Hematopoietic multipotent progenitor cell treated with erythropoietin and hydrocortisone succinate and interleukin-3 and kit ligand, for 17 days (in vitro differentiated cells): ENCODE measurements around the gene SHKBP1.
"Not testable (repeated sequence)": the region's sequence is repeated elsewhere in the genome, so short reads cannot be mapped to it uniquely, and the experiment has no call there.

Experiments
- DNase-seq: peaks from one replicate; pipeline ENCODE4 v3.0.0-alpha.2; 2015; ENCODE audit warnings: low spot score

Gene SHKBP1

DNA sequence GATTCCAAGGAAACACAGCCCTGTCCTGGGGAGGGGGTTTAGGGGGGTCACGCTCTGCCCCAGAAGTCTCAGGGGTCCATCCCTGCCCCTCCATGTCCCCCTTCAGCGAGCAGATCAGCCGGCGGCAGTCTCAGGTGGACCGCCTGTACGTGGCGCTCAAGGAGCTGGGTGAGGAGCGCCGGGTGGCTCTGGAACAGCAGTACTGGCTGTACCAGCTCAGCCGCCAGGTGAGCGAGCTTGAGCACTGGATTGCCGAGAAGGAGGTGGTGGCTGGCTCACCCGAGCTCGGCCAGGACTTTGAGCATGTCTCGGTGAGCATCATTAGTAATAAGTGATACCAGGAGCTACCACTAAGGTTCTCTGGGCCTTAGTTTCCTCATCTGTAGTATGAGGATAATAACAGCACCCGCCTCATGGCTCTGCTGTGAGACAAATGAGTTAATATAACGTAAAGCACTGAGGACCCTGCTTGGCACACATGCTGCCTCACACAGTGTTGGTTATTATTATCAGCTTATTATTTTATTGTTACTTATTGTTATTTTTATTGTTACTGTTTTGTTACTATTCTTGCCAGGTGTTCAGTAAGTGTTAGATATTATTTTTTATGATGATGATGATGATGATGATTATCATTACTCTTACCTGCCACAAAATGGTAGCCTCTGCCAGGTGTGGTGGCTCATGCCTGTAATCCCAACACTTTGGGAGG lies 20.5 kb upstream of the SHKBP1 start:
- no peak for DNase-seq

DNA sequence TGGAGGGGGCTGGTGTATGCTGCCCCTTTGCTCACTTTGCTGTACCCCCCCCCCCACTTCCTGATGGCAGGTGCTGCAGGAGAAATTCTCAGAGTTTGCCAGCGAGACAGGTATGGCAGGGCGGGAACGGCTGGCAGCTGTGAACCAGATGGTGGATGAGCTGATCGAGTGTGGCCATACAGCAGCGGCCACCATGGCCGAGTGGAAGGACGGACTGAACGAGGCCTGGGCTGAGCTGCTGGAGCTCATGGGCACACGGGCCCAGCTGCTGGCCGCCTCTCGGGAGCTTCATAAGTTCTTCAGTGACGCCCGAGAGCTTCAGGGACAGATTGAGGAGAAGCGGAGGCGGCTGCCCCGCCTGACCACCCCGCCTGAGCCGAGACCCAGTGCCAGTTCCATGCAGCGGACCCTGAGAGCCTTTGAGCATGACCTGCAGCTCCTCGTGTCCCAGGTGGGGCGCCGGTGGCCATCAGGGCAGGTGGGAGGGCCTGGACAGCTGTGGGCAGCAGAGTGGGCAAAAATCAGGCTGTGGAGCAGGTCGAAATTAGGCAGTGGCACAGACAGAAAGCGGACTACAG lies 19.6 kb upstream of the SHKBP1 start:
- DNase-seq, result no peak

DNA sequence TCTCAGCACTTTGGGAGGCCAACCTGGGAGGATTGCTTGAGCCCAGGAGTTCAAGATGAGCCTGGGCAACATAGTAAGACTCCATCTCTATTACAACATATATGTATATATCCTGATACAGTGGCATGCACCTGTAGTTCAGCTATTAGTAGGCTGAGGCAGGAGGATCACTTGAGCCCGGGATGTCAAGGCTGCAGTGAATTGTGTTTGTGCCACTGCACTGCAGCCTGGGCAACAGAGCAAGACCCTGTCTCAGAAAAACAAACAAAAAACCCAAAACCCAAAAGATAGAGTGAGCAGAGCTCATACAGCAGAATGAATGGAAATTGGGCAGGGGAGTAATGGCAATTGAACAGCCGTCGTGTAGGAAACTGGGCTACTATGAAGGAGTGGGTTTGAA lies 17.3 kb upstream of the SHKBP1 start:
- no peak for DNase-seq

DNA sequence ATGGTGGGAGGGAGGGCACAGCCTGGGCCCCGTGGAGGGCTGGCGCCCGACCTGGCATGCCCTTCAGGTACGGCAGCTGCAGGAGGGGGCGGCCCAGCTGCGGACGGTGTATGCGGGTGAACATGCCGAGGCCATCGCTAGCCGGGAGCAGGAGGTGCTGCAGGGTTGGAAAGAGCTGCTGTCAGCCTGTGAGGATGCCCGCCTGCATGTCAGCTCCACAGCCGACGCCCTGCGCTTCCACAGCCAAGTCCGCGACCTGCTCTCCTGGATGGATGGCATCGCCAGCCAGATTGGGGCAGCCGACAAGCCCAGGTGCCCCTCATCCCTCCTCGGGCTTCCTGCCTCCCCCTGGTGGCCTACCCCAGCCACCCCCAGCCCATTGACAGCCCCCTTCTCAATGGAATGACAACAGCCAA lies 16.6 kb upstream of the SHKBP1 start:
- DNase-seq, result no peak

DNA sequence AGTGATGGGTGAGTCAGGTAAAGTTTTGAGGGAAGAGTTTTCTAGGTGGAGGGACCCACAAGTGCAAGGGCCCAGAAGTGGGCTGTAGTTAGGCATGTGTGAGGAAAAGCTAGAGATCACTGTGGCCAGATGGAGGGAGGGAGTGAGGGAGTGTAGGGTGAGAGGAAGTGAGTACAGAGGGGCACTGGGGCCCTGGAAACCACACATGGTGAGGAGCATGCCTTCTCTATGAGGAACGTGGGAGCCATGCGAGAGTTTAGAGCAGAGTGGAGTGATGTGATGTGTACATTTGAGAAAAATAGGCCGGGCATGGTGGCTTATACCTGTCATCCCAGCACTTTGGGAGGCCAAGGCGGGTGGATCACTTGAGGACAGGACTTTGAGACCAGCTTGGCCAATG lies 14.7 kb upstream of the SHKBP1 start:
- DNase-seq, result no peak

DNA sequence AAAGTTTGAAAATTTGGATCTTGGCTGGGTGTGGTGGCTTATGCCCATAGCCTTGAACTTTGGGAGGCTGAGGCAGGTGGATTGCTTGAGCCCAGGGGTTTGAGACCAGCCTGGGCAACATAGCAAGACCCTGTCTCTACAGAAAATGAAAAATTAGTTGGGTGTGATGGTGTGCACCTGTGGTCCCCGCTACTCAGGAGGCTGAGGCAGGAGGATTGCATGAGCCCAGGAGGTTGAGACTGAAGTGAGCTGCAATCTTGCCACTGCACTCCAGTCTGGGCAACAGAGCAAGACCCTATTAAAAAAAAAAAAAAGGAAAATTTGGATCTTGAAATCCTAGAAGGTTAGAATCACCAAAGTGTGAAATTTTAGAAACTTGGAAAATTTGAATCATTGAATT lies 12.1 kb upstream of the SHKBP1 start:
- not testable (repeated sequence) for DNase-seq

DNA sequence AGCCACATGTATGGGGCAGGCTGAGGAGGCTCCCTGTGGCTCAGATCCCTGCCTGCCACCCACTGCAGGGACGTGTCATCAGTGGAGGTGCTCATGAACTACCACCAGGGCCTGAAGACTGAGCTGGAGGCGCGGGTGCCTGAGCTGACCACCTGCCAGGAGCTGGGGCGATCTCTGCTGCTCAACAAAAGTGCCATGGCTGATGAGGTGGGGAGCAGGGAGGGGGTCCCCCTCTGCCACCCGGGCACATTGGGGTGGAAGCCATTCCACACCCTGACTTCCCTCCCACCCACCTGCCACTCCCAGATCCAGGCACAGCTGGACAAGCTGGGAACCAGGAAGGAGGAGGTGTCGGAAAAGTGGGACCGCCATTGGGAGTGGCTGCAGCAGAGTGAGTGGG lies 11.3 kb upstream of the SHKBP1 start:
- no peak for DNase-seq

DNA sequence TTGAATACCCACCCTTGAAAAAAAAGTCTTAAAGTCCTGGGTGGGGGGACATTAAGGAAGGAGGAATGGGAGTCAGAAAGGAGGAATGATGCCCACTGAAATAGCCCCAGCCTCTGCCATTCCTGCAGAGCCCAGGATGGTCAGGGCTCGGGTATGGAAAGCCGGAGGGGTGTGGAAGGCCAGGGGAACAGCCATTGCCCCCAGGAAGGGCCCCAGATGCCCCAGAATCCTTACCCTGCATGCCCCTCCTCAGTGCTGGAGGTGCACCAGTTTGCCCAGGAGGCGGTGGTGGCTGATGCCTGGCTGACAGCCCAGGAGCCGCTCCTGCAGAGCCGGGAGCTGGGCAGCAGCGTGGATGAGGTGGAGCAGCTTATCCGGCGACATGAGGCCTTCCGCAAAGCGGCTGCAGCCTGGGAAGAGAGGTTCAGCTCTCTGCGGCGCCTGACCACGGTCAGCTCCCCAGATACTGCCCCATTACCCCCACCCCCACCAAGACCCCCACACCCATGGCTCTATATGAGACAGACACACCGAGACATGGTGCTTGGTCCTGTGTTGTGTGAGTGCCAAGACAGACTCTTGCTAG lies 10.7 kb upstream of the SHKBP1 start:
- DNase-seq, result no peak

DNA sequence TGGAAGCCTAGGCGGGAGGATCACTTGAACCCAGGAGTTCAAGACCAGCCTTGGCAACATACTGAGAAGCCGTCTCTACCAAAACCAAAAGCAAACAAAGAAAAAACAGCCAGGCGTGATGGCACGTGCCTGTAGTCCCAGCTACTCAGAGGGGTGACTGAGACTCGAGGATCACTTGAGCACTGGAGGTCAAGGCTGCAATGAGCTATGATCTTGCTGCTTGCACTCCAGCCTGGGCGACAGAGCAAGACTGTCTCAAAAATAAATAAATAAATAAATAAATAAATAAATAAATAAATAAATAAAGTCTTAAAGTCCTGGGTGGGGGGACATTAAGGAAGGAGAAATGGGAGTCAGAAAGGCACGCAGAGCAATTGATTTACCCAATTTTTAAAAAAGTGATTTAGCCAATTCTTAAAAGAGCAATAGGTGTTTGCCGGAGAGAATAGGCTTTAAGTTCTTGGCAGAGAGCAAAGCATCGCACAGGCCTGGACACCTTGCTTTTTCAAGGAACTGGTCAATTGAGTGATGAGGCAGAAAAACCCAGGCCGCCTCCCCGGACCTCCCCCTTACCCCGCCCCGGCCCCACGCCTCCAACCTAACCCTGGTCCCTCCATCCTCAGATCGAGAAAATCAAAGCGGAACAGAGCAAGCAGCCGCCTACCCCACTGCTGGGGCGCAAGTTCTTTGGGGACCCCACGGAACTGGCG lies 9.5 kb upstream of the SHKBP1 start:
- DNase-seq, result no peak

DNA sequence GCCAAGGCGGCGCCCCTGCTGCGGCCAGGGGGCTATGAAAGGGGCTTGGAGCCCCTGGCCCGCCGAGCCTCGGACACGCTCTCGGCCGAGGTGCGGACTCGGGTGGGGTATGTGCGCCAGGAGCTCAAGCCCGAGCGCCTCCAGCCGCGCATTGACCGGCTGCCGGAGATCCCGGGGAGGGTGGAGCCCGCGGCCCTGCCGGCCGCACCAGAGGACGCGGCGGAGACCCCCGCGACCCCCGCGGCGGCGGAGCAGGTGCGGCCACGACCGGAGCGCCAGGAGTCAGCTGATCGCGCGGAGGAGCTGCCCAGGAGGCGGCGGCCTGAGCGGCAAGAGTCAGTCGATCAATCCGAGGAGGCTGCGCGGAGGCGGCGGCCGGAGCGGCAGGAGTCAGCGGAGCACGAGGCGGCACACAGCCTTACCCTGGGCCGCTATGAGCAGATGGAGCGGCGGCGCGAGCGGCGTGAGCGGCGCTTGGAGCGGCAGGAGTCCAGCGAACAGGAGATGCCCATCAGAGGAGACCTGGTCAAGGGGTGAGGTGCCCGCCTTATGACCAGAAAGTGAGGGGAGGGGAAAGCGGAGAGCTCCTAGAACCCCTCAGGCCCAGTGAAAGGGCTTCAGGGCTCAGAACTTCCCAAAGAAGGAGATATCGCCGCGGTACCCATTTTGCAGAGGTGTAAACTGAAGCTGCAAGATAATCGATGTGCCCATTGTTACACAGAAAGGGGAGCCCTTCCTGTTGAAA lies 8.8 kb upstream of the SHKBP1 start:
- DNase-seq, result no peak

DNA sequence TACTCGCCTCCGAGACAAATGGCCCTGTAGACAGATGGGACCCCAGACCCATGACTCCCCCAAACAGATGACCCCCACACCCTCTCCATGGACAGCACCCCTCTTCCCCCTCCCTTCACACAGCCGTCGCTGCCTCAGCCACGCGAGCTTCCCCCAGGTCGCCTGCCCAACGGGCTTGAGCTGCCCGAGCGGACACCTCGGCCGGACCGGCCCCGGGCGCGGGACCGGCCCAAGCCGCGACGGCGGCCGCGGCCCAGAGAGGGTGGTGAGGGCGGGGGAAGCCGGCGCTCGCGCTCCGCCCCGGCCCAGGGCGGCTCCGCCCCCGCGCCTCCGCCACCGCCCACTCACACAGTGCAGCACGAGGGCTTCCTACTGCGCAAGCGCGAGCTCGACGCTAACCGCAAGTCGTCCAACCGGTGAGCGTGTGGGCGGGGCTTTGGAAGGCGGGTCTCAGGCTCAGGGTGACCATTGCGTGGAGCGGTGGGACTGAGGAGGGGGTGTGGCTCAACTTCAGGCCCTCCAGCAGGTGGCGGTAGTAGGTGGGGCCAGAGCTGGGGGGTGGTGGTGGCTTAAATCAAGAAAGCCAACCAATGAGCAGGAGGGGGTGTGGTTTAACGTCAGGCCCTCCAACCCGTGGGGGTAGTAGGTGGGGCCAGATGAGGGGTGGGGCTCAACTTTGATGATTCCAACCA lies 6.2 kb upstream of the SHKBP1 start:
- DNase-seq, result peak; percentile 99

DNA sequence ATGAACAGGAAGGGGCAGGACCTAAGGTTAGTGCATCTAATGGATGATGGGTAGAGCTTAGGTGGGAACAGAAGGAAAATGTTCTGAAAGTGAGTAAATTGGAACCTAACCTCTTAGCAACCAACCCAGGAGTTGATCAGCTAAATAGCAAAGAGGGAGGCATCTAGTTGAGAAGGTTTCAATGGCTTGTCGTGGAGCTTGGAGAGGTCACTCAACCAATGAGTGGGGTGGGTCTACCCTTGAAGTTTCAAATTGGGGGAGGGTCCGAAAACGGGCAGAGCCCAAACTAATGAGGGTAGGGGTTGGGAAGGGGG lies 5.7 kb upstream of the SHKBP1 start:
- no peak for DNase-seq

DNA sequence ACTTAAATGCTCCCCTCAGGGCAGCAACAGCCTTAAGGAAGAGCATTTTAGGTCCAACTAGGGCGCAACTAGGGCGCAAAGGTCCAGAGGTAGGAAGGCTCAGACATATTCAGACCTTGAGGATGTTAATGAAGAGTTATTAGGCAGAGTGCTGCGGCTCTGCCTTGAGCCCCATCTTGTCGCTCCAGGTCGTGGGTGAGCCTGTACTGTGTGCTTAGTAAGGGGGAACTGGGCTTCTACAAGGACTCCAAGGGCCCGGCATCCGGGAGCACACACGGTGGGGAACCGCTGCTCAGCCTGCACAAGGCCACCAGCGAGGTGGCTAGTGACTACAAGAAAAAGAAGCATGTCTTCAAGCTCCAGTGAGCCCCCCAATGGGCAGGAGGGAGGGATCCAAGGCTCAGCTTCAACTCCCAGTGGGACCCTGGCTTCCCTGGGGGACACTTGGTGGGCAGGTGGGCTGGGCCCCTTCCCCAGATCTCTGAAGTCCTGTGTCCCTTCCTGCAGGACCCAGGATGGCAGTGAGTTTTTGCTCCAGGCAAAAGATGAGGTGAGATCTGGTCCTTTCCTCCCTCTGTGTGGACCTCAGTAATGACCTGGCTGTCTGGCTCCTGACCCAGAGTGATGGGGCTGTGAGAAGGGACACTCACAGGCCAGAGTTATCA lies 4.7 kb upstream of the SHKBP1 start:
- DNase-seq, result no peak

DNA sequence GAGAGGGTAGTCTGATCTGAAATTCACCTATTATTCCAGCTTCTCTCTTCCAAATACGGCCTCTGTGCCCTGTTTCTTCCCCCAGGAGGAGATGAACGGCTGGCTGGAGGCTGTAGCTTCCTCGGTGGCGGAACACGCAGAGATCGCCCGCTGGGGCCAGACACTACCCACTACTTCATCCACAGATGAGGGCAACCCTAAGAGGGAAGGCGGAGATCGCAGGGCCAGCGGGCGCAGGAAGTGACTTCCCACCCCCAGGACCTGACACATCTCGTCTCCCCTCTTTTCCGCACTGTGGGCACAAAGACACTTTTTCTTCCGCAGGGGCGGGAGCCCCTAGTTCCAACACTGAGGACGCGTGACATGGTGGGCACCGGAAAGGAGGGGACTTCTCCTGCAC lies 1.3 kb upstream of the SHKBP1 start:
- DNase-seq, result no peak

DNA sequence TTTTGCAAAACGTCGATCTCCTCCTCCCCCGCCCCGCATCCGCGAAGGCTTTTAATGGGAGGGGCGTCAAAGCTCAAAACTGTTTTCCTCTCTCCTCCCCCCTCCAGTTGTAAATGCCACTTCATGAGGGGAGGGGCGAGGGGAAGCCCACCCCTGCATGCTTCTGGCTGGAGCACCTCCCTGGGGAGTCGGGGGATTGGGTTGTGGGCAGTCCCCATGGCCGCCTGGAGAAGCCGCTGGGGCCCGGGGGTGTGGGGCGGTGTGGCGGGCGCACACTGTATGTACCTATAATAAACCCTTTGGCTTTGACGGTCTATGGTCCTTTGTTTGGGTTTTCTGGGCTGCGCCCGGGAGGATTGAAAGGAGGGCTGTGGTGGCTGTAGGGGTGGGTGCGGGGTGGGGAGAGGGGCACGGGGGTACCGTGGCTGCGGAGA lies 505 bp upstream of the SHKBP1 start:
- no peak for DNase-seq

DNA sequence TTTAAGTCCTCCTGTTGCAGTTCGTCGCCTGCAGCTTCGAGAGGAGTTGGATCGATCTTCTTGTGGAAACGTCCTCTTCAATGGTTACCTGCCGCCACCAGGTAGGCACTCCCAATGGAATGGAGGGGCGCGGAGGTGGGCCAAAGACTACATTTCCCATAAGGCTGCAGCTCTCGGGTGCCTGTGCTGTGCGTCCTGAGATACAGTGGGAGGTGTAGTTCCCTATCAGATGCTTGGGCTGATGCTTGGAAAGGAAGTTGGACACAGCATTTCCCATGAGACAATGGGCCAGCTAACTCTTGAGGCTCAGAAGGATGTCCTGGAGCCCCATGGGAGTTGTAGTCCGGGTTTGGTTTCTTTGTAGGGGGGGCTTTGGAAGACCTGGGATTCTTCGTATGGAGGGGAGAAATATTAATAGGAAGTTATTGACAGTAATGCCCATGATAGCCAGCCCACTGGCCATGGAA lies 1.8 kb downstream of the SHKBP1 start:
- DNase-seq, result peak; percentile 33

DNA sequence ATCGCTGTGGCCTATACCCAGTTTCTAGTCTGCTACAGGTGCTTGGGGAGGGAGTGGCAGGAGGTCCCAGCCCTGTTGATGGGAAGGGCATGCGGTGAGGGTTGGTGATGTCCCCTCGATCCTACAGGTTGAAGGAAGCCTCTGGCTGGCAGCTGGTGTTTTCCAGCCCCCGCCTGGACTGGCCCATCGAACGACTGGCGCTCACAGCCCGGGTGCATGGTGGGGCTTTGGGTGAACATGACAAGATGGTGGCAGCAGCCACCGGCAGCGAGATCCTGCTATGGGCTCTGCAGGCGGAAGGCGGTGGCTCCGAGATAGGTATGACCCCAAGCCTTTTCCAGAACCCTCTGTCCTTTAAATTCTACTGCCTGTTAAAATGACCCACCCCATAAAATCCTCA lies 3.9 kb downstream of the SHKBP1 start:
- no peak for DNase-seq

DNA sequence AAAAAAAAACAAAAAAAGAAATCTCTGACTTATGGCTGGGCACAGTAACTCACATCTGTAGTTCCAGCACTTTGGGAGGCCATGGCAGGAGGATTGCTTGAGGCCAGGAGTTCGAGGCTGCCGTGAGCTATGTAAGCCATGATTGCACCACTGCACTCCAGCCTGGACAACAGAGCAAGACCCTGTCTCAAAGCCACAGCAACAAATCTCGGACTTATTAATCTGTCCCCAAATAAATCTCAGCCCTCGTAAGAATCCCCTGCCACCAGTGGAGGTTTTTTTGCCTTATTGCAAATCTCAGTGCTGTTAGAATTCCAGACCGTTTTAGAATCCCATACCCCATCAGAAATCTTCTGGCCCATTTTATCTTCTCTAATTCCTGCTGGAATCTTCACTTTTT lies 4.9 kb downstream of the SHKBP1 start:
- DNase-seq, result no peak

DNA sequence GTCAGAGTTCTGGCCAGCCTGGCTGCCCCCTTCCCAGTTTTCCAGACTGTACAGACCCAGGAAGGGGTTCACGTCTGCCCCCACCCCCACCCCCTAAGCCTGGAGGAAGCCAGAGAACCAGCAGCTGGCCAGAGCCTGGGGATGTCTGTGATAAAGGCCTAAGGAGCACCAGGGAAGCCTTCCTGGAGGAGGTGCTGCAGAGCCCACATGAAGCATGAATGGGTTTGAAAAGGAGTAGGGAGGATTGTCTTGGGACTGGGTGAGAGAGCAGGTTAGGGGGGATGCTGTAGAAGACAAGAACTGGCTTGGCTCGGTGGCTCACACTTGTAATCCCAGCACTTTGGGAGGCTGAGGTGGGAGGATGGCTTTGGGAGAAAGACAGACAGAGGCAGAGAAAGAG lies 5.8 kb downstream of the SHKBP1 start:
- no peak for DNase-seq

DNA sequence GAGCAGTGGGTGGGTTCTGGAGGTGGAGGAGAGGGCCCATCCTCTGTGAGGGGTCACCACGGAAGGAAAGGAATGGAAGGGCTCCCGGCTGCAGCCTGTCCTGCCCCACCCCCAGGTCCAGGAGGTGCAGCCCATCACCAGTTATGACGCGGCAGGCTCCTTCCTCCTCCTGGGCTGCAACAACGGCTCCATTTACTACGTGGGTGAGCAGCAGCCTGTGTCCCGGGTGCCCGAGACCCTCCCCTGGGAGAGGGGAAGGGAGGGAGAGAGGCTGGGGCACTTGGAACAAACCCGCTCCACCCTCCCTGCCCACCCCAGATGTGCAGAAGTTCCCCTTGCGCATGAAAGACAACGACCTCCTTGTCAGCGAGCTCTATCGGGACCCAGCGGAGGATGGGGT lies 6.6 kb downstream of the SHKBP1 start:
- DNase-seq, result no peak

DNA sequence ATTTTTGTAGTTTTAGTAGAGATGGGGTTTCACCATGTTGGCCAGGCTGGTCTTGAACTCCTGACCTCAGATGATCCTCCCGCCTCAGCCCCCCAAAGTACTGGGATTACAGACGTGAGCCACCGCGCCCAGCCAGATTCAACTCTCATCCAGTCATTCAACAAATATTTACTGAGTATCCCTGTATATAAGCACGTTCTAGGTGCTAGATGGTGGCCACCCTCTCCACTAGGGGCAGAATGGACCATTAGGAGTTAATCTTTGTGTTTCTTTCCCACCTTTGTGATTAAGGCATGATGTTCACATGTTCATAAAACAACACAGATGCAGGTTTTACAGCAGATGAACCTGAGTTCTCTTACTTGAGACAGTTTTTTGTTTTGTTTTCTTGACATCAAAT lies 7.3 kb downstream of the SHKBP1 start:
- DNase-seq, result no peak
